HCT116 (cell line): ENCODE data around the gene ACSM5. TPM values are rescaled to one million over a fixed set of nuclear protein-coding genes. Genes with fewer than 3 reads are reported as not detected.

Experiments
- ATAC-seq: fragments of 200-7000 bp; cut with Tn5 transposase; 2 replicates; pipeline ENCODE4 v1.9.1; 2020; ENCODE audit warnings: mild to moderate bottlenecking, moderate library complexity
- BruUV-seq: library from RNA; stranded (reverse); fragments of 400-500 nt; replicated peaks from 2 replicates; lab custom pipeline; 2021; lab: Mats Ljungman, UMichigan
- CTCF ChIA-PET: fragments of 300-600 bp; sonication (Branson Sonifier 250); formaldehyde crosslinking; loops from one replicate; lab custom pipeline; 2021; ENCODE audit warnings: antibody characterized with exemption; lab: Charles Lee
- POLR2A ChIA-PET: fragments of 300-600, 350-600 bp; sonication (Branson Sonifier 250); formaldehyde crosslinking; loops from one replicate; lab custom pipeline; 2021; ENCODE audit warnings: antibody characterized with exemption; lab: Charles Lee
- RAD21 ChIA-PET, 2 experiments: fragments of 300-600 bp; sonication (Branson Sonifier 250); formaldehyde crosslinking; loops; one replicate each; lab custom pipeline; 2023; ENCODE audit warnings: low total read pairs in 2 of 2; ENCODE audit not compliant: uncharacterized antibody in 2 of 2, unreplicated experiment in 2 of 2, low non-redundant PET in 1 of 2; lab: Charles Lee
- DNase-seq: peaks from one replicate; pipeline ENCODE4 v3.0.0-alpha.2; 2010; ENCODE audit warnings: low read depth, low spot score
- H2AFZ ChIP-seq: fragments of 200-600 bp; shearing (Covaris generic), sonication (generic); 2 replicates; pipeline ENCODE4 v1.6.1; 2017; ENCODE audit warnings: low read depth, mixed run types, mixed read lengths, antibody characterized with exemption, low read length; ENCODE audit not compliant: poor library complexity, severe bottlenecking
- H3K27ac ChIP-seq: 2 replicates; pipeline ENCODE4 v1.5.1; 2012; ENCODE audit warnings: low read depth, low read length
- H3K27me3 ChIP-seq: fragments of 200-600 bp; sonication (generic); 2 replicates; pipeline ENCODE4 v1.6.1; 2016; ENCODE audit warnings: mixed run types, low read length, mixed read lengths; ENCODE audit not compliant: insufficient read depth
- H3K36me3 ChIP-seq, 2 experiments: fragments of 200-500 bp in 1 of 2; fragments of 200-600 bp in 1 of 2; sonication (Bioruptor generic) in 1 of 2; sonication (generic) in 1 of 2; 2 replicates each; pipeline versions ENCODE4 v1.5.1 to v1.6.1; 2014 to 2016; ENCODE audit warnings: low read length in 2 of 2, inconsistent platforms in 1 of 2, mixed read lengths in 1 of 2, mixed run types in 1 of 2; ENCODE audit not compliant: insufficient read depth in 2 of 2, control insufficient read depth in 1 of 2
- H3K4me1 ChIP-seq, 2 experiments: fragments of 200-600 bp in 1 of 2; sonication (generic) in 1 of 2; 2 replicates each; pipeline versions ENCODE4 v1.5.1 to v1.6.1; 2012 to 2017; ENCODE audit warnings: low read length in 2 of 2, inconsistent platforms in 1 of 2, mild to moderate bottlenecking in 1 of 2, mixed read lengths in 1 of 2, mixed run types in 1 of 2, moderate library complexity in 1 of 2; ENCODE audit not compliant: insufficient read depth in 2 of 2, control insufficient read depth in 1 of 2
- H3K4me2 ChIP-seq: fragments of 200-600 bp; sonication (generic); 2 replicates; pipeline ENCODE4 v1.6.1; 2017; ENCODE audit warnings: mixed run types, low read length, mixed read lengths
- H3K4me3 ChIP-seq, 2 experiments: fragments of 200-600 bp in 1 of 2; sonication (generic) in 1 of 2; replicated peaks in 1 of 2; 2 replicates each; pipeline ENCODE4 v1.5.1; 2011 to 2016; ENCODE audit warnings: low read length in 2 of 2, control low read depth in 1 of 2, low read depth in 1 of 2, mild to moderate bottlenecking in 1 of 2, mixed read lengths in 1 of 2, mixed run types in 1 of 2
- H3K79me2 ChIP-seq: fragments of 200-600 bp; sonication (generic); 2 replicates; pipeline ENCODE4 v1.6.1; 2017; ENCODE audit warnings: mild to moderate bottlenecking, mixed run types, low read length, moderate library complexity, mixed read lengths; ENCODE audit not compliant: insufficient read depth
- H3K9ac ChIP-seq: fragments of 200-600 bp; sonication (generic); 2 replicates; pipeline ENCODE4 v1.6.1; 2016; ENCODE audit warnings: low read length, mixed read lengths
- H3K9me2 ChIP-seq: fragments of 200-600 bp; sonication (generic), shearing (Covaris generic); 2 replicates; pipeline ENCODE4 v1.6.1; 2017; ENCODE audit warnings: mixed run types, mild to moderate bottlenecking, moderate library complexity; ENCODE audit not compliant: insufficient read depth
- H3K9me3 ChIP-seq, 2 experiments: fragments of 200-500 bp in 1 of 2; fragments of 200-600 bp in 1 of 2; sonication (Bioruptor generic) in 1 of 2; sonication (generic) in 1 of 2; 2 replicates each; pipeline ENCODE4 v1.6.1; 2014 to 2017; ENCODE audit warnings: low read length in 2 of 2, mixed read lengths in 2 of 2, inconsistent platforms in 1 of 2, low read depth in 1 of 2, mild to moderate bottlenecking in 1 of 2, mixed run types in 1 of 2, moderate library complexity in 1 of 2; ENCODE audit not compliant: control insufficient read depth in 1 of 2, insufficient read depth in 1 of 2
- H4K20me1 ChIP-seq: fragments of 200-600 bp; sonication (generic), shearing (Covaris generic); 2 replicates; pipeline ENCODE4 v1.6.1; 2017; ENCODE audit warnings: mixed run types, mild to moderate bottlenecking, moderate library complexity; ENCODE audit not compliant: insufficient read depth
- CTCF ChIP-seq, 3 experiments: fragments of 200-600 bp in 1 of 3; sonication (generic) in 1 of 3; IDR thresholded peaks in 2 of 3; conservative IDR thresholded peaks in 1 of 3; 2 replicates each; pipeline ENCODE4 v1.5.1; 2012 to 2017; ENCODE audit warnings: low read depth in 2 of 3, low read length in 2 of 3, antibody characterized with exemption in 1 of 3, borderline replicate concordance in 1 of 3, control low read depth in 1 of 3, mild to moderate bottlenecking in 1 of 3, mixed read lengths in 1 of 3, mixed run types in 1 of 3, moderate library complexity in 1 of 3; ENCODE audit not compliant: insufficient read depth in 1 of 3
- JUND ChIP-seq: IDR thresholded peaks from 2 replicates; pipeline ENCODE4 v1.6.1; 2012
- POLR2A ChIP-seq: IDR thresholded peaks from 2 replicates; pipeline ENCODE4 v1.7.0; 2011; ENCODE audit warnings: borderline replicate concordance; ENCODE audit not compliant: insufficient read depth, insufficient read length; ENCODE audit errors: extremely low read depth
- POLR2AphosphoS5 ChIP-seq: IDR thresholded peaks from 2 replicates; pipeline ENCODE4 v1.6.1; 2011; ENCODE audit warnings: mild to moderate bottlenecking, low read depth, low read length, moderate library complexity
- RAD21 ChIP-seq: IDR thresholded peaks from 2 replicates; pipeline ENCODE4 v1.6.1; 2012; ENCODE audit warnings: low read depth, mild to moderate bottlenecking
- REST ChIP-seq: IDR thresholded peaks from 2 replicates; pipeline ENCODE4 v1.6.1; 2012; ENCODE audit warnings: low read depth
- SP1 ChIP-seq: IDR thresholded peaks from 2 replicates; pipeline ENCODE4 v1.6.1; 2012; ENCODE audit warnings: low read depth
- TCF7L2 ChIP-seq: IDR thresholded peaks from 2 replicates; pipeline ENCODE4 v1.7.0; 2011; ENCODE audit warnings: borderline replicate concordance, inconsistent platforms; ENCODE audit not compliant: insufficient read depth, insufficient read length; ENCODE audit errors: extremely low read depth
- ZFX ChIP-seq: fragments of 450-650 bp; IDR thresholded peaks from 2 replicates; pipeline ENCODE4 v1.6.1; 2017
- ZNF274 ChIP-seq: fragments of 200-500 bp; sonication (Bioruptor generic); IDR thresholded peaks from 2 replicates; pipeline ENCODE4 v1.6.1; 2014; ENCODE audit warnings: mild to moderate bottlenecking, low read depth, low read length, inconsistent platforms
- intact Hi-C: fragments of 100-400 bp; cut with micrococcal nuclease; formaldehyde crosslinking; loops from 2 replicates; pipeline ENCODE4 v1.10.0; 2022
- total RNA-seq: library from RNA; stranded (reverse); gene quantifications from one replicate; pipeline ENCODE4 v1.2.1, GENCODE V29; 2021; ENCODE audit not compliant: unreplicated experiment

The ACSM5 gene
- total RNA-seq, 1 experiment from 2014 or later: not detected

GRCh38 chr16:20359997-20360396 is 49.3 kb upstream of the ACSM5 start:
- Histone ChIP-seq H3K27ac (no peak overlapping the region), H4K20me1 (no peaks in the 10 kb centered on the region), H3K36me3 (no peaks in the 10 kb centered on the region), H2AFZ (no peak overlapping the region), H3K4me3 (no peak overlapping the region), H3K27me3 (peaks cover 56% of the 10 kb centered on the region), H3K79me2 (no peaks in the 10 kb centered on the region), H3K9me2 (no peaks in the 10 kb centered on the region), H3K9me3 (no peaks in the 10 kb centered on the region), H3K4me2 (no peak overlapping the region), H3K9ac (no peak overlapping the region), H3K4me1 (no peaks in the 10 kb centered on the region)
- no TSS peak for BruUV-seq
- RAD21 ChIA-PET: no interaction called here
- intact Hi-C loops: loop anchor here (1.0 kb wide), 1 partner anchor 23 kb away; no protein-coding TSS in a partner anchor
- CTCF ChIA-PET: interaction anchor here (1.0 to 2.5 kb wide), 3 partner anchors 23 to 453 kb away, joined by 3 to 9 read pairs (median 8); no protein-coding TSS in a partner anchor
- no peak for DNase-seq
- POLR2A ChIA-PET: no interaction called here
- TF ChIP-seq CTCF (IDR thresholded peaks at IDR 0.05 in 2 of 3, conservative IDR thresholded peaks at IDR 0.05 in 1 of 3; ENCODE audit: borderline replicate concordance in 1 of 3, insufficient read depth in 1 of 3, low read depth in 2 of 3, low read length in 2 of 3) (peak; percentile 24 to 69 (median 59); a peak in 5 of 6 replicates), TCF7L2 (no peak), RAD21 (peak; percentile 35; the same call in 1 of the 2 replicates)
- ATAC-seq: peak; percentile 72

- no peaks in the 10 kb centered on the region for H3K79me2 ChIP-seq
- H3K4me1 ChIP-seq: no peaks in the 10 kb centered on the region
- H3K27ac ChIP-seq: no peak overlapping the region
- intact Hi-C loops: no loop called here
- POLR2A ChIA-PET: no interaction called here
- H3K4me3 ChIP-seq: no peak overlapping the region
- peaks cover 42% of the 10 kb centered on the region; the same call in 1 of the 2 replicates for H3K27me3 ChIP-seq
- no peaks in the 10 kb centered on the region for H3K36me3 ChIP-seq
- no TSS peak for BruUV-seq
- H4K20me1 ChIP-seq: no peaks in the 10 kb centered on the region
- TF ChIP-seq JUND: no peak
- no peak for TF ChIP-seq SP1
- no peak for TF ChIP-seq ZFX
- TF ChIP-seq ZNF274: no peak
- TF ChIP-seq POLR2A: no peak
- TF ChIP-seq REST: no peak
- no peak for TF ChIP-seq POLR2AphosphoS5
- H3K4me2 ChIP-seq: no peak overlapping the region
- H3K9me3 ChIP-seq: no peaks in the 10 kb centered on the region
- no peak overlapping the region for H3K9ac ChIP-seq
- RAD21 ChIA-PET: no interaction called here
- no peaks in the 10 kb centered on the region for H3K9me2 ChIP-seq
- no peak overlapping the region for H2AFZ ChIP-seq
- ATAC-seq: no peak
- CTCF ChIA-PET: interaction anchor here (0.7 to 1.0 kb wide), 3 partner anchors 13 to 63 kb away, joined by 3 to 4 read pairs (median 3); no protein-coding TSS in a partner anchor
- no peak for DNase-seq
Measured at GRCh38 chr16:20363191-20363590, 46.1 kb upstream of the ACSM5 start.
